Uterus (tissue), 4 donors: ENCODE measurements around the gene GMPPA. TPM values are rescaled to one million over a fixed set of nuclear protein-coding genes. Genes with fewer than 3 reads are reported as not detected.

Source experiments
- DNase-seq, 2 donors: peaks; one replicate each; pipeline ENCODE4 v3.0.0-alpha.2; 2019 to 2020
- H3K27ac ChIP-seq, 2 donors: fragments of 200-600 bp; sonication (generic); 1 replicate in 1 of 2; 2 replicates in 1 of 2; pipeline ENCODE4 v1.5.1; 2016 to 2018
- H3K27me3 ChIP-seq, 2 donors: fragments of 200-600 bp; sonication (generic); one replicate each; pipeline ENCODE4 v1.5.1; 2018 to 2019; ENCODE audit warnings: control low read depth in 1 of 2
- H3K36me3 ChIP-seq, 2 donors: fragments of 200-600 bp; sonication (generic); one replicate each; pipeline ENCODE4 v1.5.1; 2019; ENCODE audit warnings: control low read depth in 1 of 2
- H3K4me1 ChIP-seq, 2 donors: fragments of 200-600 bp; sonication (generic); one replicate each; pipeline ENCODE4 v1.5.1; 2018 to 2019; ENCODE audit warnings: control low read depth in 1 of 2
- H3K4me3 ChIP-seq, 2 donors: fragments of 200-600 bp; sonication (generic); 1 replicate in 1 of 2; 2 replicates in 1 of 2; pipeline ENCODE4 v1.5.1; 2018 to 2019; ENCODE audit warnings: mild to moderate bottlenecking in 1 of 2
- H3K9me3 ChIP-seq, 2 donors: fragments of 200-600 bp; sonication (generic); one replicate each; pipeline ENCODE4 v1.5.1; 2019; ENCODE audit warnings: control low read depth in 1 of 2
- POLR2A ChIP-seq, 2 donors: fragments of 450-650 bp; IDR thresholded peaks; one replicate each; pipeline ENCODE4 v1.6.1; 2016; ENCODE audit warnings: antibody characterized with exemption in 2 of 2, mild to moderate bottlenecking in 1 of 2, moderate library complexity in 1 of 2
- intact Hi-C: fragments of 100-400 bp; cut with DNase I; formaldehyde crosslinking; loops from one replicate; pipeline ENCODE4 v1.15.1; 2023; ENCODE audit warnings: low total_unique reads
- total RNA-seq, 4 donors: library from RNA; depleted of rRNA in 3 of 4; stranded (reverse); fragments of >200 nt in 3 of 4; gene quantifications; one replicate each; pipeline versions ENCODE4 v1.1.0 to v1.2.4, GENCODE V29; 2014 to 2023
- TF ChIP-seq, protein P1 (sequence below), 4 experiments: fragments of 200-600 bp in 2 of 4; fragments of 450-650 bp in 2 of 4; sonication (generic) in 2 of 4; IDR thresholded peaks; one replicate each; pipeline ENCODE4 v1.5.1; 2016 to 2019; ENCODE audit warnings: antibody characterized with exemption in 4 of 4, mild to moderate bottlenecking in 2 of 4, moderate library complexity in 1 of 4
- donor health status: DM: yes; HTN: yes; CAD: no.

GMPPA gene
- total RNA-seq, 4 donors from 2014 or later, result 14.1 to 39.5 (median 27.6) TPM

GRCh38 chr2:219521066-219521880 is 22.6 kb downstream of the GMPPA start:
- no peak for TF ChIP-seq POLR2A (IDR thresholded peaks at IDR 0.05)
- TF ChIP-seq, protein P1, sequence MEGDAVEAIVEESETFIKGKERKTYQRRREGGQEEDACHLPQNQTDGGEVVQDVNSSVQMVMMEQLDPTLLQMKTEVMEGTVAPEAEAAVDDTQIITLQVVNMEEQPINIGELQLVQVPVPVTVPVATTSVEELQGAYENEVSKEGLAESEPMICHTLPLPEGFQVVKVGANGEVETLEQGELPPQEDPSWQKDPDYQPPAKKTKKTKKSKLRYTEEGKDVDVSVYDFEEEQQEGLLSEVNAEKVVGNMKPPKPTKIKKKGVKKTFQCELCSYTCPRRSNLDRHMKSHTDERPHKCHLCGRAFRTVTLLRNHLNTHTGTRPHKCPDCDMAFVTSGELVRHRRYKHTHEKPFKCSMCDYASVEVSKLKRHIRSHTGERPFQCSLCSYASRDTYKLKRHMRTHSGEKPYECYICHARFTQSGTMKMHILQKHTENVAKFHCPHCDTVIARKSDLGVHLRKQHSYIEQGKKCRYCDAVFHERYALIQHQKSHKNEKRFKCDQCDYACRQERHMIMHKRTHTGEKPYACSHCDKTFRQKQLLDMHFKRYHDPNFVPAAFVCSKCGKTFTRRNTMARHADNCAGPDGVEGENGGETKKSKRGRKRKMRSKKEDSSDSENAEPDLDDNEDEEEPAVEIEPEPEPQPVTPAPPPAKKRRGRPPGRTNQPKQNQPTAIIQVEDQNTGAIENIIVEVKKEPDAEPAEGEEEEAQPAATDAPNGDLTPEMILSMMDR (IDR thresholded peaks at IDR 0.05), result peak; percentile 53 to 81 (median 64)
- intact Hi-C loops, result no loop called here
- H3K9me3 ChIP-seq, result no peaks in the 10 kb centered on the region
- no peaks in the 10 kb centered on the region for H3K36me3 ChIP-seq
- H3K4me3 ChIP-seq, result no peak overlapping the region
- DNase-seq, result peak in 1 of 2 donors; percentile 55
- no peaks in the 10 kb centered on the region for H3K27me3 ChIP-seq
- peaks cover 7 to 13% of the 10 kb centered on the region in 2 donors for H3K4me1 ChIP-seq
- peak overlapping the region; percentile 89 to 94 for H3K27ac ChIP-seq

- peak overlapping the region; percentile 89 to 94 for H3K27ac ChIP-seq
- TF ChIP-seq, protein P1 (IDR thresholded peaks at IDR 0.05), result no peak
- peak; percentile 70 to 89 for DNase-seq
- H3K9me3 ChIP-seq, result no peaks in the 10 kb centered on the region
- intact Hi-C loops, result no loop called here
- no peaks in the 10 kb centered on the region for H3K27me3 ChIP-seq
- H3K4me3 ChIP-seq, result peak overlapping the region; percentile 14 to 31
- peaks cover 7 to 13% of the 10 kb centered on the region in 2 donors for H3K4me1 ChIP-seq
- no peaks in the 10 kb centered on the region for H3K36me3 ChIP-seq
Measured at GRCh38 chr2:219522111-219523030, 23.7 kb downstream of the GMPPA start.

GRCh38 chr2:219523031-219523671 is 24.5 kb downstream of the GMPPA start:
- Histone ChIP-seq H3K27ac (peak overlapping the region; percentile 89 to 94), H3K4me3 (peak overlapping the region; percentile 14 to 31), H3K4me1 (peaks cover 7 to 13% of the 10 kb centered on the region in 2 donors), H3K27me3 (no peaks in the 10 kb centered on the region), H3K9me3 (no peaks in the 10 kb centered on the region), H3K36me3 (no peaks in the 10 kb centered on the region)
- DNase-seq, result peak in 1 of 2 donors; percentile 49
- TF ChIP-seq, protein P1 (IDR thresholded peaks at IDR 0.05), result no peak
- TF ChIP-seq POLR2A (IDR thresholded peaks at IDR 0.05), result no peak
- intact Hi-C loops, result no loop called here

DNA sequence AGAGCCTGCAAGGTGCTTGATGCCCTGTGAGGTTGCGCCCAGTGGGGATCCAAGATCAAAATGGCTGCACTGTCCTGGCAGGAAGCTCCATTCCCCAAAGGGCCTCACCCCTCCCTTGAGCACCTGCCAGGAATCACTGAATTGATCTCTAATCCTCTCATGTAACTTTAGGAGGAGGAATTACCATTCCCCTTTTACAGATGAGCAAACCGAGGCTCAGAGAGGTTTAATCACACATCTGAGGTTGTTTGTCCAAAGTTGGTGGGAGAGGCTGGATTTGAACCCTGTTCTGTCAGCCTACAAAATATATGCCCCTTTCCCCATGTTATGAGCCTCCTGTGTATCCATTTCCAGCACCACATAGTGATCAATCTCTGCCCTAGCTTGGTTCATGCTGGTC is 26.1 kb downstream of the GMPPA start:
- no peaks in the 10 kb centered on the region for H3K36me3 ChIP-seq
- intact Hi-C loops, result loop anchor here (5.0 kb wide), 1 partner anchor 48 kb away; no protein-coding TSS in a partner anchor
- H3K4me1 ChIP-seq, result peaks cover 7 to 13% of the 10 kb centered on the region in 2 donors
- H3K4me3 ChIP-seq, result no peak overlapping the region
- no peak for DNase-seq
- H3K9me3 ChIP-seq, result no peaks in the 10 kb centered on the region
- H3K27me3 ChIP-seq, result no peaks in the 10 kb centered on the region
- no peak overlapping the region for H3K27ac ChIP-seq
- TF ChIP-seq, protein P1 (IDR thresholded peaks at IDR 0.05), result no peak
- no peak for TF ChIP-seq POLR2A (IDR thresholded peaks at IDR 0.05)
